IPS-11a (cell line): ENCODE measurements around the gene ZNF585A.
"Not testable (repeated sequence)": the region's sequence is repeated elsewhere in the genome, so short reads cannot be mapped to it uniquely, and the experiment has no call there.

ENCODE experiments used
- H3K4me3 ChIP-seq: one replicate; pipeline ENCODE4 v1.5.1; 2013; ENCODE audit warnings: low read depth, low read length, control low read depth

The ZNF585A gene

DNA sequence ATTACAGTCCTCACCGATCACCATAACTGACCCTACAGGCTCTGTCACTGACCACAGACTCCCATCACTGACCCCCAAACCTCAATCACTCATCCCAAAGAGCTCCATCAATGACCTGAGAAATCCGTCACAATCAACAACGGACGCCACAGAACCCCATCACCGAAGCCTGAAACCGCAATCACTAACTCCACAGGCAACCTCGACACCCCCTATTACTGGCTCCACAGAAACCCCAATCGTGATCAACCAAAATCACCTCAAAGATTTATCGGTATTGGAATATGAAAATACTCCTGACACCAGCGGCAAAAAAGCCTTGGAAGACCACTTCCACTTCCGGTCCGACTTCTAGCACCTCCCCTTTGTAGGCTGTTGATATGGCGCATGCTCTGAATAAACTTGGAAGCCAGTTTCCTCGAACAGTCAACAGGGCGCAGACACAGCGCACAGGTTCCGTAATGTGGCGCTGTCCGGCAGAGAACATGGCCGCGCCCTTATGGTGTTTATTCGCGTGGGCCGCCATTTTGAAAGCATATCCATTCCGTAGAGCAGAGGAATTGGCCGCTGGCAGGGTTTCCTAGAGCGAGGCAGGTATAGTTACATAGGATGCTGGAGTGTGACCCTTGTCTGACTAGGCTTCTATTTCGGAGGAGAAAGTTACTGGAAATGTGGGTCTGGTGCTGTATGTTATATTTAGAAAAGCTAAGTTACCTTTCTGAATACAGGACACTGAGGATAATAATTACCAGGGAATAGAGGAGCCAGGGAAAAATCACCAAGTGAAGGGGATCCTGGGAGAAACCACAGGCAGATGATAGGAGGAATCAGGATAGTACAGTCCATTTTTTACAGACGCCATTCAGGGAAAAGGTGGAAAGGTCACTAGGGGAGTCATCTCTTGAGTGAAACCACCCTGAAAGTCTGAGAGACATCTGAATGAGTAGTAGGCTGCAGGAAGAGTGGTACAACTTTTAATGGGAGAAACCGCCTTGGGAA, at the start of gene ZNF585A:
Gene ZNF585A (minus strand): TSS at position 328 of the 999 bp plus-strand sequence. CDS start 2,785 bp downstream, outside the sequence.
- H3K4me3 ChIP-seq = peak within 1 kb of the TSS; percentile 86

DNA sequence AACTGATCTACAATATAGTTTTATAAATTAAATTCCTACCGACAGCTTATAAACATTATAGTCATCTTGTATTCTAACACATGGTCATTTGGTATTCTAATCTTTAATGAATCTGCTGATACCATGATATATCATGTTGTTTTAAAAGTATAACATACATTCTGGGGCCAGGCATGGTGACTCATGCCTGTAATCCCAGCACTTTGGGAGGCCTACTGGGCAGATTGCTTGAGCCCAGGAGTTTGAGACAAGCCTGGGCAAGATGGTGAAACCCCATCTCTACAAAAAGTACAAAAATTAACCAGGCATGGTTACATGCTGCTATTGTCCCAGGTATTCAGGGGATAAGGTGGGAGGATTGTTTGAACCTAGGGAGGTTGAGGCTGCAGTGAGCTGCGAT, 48.6 kb upstream of the ZNF585A start:
- H3K4me3 ChIP-seq = no peak overlapping the region

DNA sequence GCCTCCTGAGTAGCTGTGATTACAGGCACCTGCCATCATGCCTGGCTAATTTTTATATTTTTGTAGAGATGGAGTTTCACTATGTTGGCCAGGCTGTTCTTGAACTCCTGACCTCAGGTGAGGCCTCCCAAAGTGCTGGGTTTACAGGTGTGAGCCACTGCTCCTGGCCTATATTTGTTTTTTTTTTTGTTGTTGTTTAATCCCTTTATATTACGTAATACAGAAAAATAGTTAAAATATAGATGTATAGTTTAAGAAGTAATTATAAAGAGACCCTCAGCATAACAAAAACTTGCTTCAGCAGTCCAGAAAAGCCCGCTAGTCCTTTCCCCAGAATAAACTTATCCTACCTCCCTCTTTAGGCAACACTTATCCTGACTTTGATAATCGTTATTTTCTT, 47.9 kb upstream of the ZNF585A start:
- no peak overlapping the region for H3K4me3 ChIP-seq

DNA sequence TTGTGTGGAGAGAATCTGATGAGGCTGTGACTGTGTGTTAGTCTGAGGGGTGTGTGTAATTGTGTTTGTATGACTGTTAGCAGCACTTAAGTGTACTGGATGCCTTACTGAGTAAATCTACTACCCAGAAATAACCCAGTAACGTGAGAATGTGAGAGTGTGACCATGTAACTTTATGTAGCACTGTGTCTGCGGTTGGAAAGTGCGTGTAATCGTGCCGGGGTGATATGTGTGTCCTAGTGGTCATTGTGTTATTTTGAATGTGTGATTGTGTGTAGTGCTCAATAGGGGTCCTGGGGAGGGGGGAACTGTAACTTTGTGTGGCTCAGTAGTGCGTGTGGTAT, 46.1 kb upstream of the ZNF585A start:
- H3K4me3 ChIP-seq = peak overlapping the region; percentile 78

DNA sequence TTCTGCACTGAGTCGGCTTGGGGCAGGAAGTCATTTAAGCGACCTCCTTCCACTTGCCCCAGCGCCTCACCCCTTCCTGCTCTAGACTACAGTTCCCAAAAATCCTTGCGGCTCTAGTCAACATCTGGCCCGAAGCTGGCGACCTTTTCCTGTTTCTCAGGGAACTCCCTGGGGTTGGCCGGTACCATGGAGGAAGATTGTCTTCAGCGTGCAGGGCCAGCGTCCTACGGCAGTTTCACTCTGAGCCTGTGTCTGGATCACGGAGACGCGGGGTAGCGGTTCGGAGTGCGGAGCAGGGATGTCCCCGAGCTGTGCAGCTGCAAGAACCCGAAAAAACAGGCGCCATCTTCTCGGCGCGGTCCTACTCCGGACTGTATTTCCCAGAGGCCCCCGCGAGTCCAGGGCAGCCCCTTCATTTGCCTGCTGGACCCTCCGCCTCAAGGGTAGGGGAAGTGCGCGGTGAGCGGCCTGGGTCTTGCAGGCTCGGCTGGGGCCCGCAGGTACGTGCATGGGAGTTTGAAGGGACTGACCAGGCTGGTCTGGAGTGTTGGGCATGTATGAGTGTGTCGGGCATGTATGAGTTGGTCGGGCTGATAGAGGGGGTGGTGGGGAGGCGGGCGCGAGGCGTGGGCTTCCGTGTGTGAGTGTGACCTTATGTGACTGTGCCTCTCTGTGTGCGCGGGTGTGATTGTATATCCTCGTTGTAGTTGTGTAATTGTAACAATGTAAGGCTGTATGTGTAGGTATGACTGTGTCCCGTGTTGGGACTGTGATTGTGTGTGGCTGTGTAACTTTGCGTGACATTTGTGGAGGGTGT, 45.5 kb upstream of the ZNF585A start, which contains the start of gene ZNF383:
Gene ZNF383 (plus strand): TSS at position 440 of the 817 bp plus-strand sequence. CDS start 12,240 bp downstream, outside the sequence.
- H3K4me3 ChIP-seq = peak within 1 kb of the TSS; percentile 78

DNA sequence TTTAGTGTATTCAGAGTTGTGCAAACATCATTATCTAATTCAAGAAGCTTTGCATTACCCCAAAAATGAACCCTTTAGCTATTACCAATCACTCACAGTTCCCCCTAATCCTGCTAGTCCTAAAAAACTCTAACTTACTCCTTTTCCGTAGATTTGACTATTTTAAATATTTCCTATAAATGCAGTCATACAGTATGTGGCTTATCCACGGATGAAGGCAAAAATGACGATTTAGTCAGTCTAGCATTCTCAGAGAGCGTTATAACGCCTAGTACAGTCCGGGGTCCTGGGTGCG, 44.9 kb upstream of the ZNF585A start:
- peak overlapping the region; percentile 78 for H3K4me3 ChIP-seq

DNA sequence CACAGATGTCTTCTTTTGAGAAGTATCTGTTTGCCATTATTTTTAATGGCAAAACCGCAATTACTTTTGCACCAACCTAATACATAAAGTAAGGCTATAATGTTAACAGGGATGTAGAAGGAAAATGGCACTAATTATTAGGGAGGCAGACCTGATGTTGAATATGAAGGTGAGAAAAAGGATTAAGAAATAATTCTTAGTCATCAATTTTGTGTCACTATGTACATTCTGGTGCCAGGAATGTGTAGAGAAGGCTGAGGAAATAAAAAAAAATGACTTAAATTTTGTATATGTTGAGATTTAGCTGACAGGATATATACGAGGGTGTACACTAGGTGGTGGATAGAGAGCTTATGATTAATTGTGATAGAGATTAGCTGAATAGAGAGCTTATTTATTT, 25.3 kb upstream of the ZNF585A start:
- H3K4me3 ChIP-seq = no peak overlapping the region

DNA sequence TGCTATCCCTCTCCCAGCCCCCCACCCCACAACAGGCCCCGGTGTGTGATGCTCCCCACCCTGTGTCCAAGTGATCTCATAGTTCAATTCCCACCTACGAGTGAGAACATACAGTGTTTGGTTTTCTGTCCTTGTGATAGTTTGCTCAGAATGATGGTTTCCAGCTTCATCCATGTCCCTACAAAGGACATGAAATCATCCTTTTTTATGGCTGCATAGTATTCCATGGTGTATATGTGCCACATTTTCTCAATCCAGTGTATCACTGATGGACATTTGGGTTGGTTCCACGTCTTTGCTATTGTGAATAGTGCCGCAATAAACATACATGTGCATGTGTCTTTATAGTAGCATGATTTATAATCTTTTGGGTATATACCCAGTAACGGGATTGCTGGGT, 24.6 kb upstream of the ZNF585A start:
- H3K4me3 ChIP-seq = not testable (repeated sequence)

DNA sequence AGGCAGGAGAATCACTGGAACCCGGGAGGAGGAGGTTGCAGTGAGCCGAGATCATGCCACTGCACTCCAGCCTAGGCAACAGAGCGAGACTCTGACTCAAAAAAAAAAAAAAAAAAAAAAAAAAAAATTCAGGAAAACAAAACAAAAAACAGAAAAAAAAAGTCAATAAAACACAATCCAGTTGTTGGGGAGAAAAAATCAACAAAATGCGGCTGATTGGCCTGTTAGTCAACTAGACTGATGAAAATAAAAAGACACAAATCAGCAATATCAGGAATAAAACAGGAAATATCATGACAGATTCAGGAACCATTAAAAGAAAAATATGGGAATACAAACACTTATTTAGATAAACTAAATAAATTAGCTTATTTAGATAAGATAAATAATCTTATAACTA, 22.8 kb upstream of the ZNF585A start:
- H3K4me3 ChIP-seq = not testable (repeated sequence)

DNA sequence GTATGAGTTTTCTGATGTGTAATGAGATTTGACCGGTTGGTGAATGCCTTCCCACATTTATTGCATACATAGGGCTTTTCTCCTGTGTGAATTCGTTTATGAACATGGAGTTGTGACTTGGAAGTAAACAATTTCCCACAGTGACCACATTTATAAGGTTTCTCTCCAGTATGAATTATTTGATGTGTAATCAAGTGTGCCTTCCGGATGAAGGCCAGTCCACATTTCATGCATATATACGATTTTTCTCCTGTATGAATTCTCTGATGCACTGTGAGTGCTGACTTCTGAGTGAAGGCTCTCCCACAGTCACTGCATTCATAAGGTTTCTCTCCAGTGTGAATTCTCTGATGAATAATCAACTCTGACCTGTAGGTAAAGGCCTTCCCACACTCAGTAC, 13.6 kb upstream of the ZNF585A start:
- H3K4me3 ChIP-seq = not testable (repeated sequence)

DNA sequence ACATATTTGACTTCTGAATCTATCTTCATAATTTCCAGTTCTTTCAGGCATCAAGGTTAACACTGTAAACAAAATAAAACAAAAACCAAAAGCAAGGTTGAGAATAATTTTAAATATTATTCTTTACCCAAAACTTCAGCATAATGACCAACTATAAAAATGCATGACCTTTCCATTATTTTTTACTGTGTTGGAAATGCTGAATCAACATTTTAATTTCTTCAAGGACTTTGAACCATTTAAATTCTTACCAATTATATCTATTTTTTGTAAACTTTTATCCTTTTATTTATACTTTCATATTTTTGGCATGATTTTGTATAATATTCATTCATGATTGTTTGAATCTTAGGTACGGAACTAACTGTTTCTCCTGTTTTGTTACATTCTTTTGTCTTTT, 6.9 kb downstream of the ZNF585A start:
- H3K4me3 ChIP-seq = no peak overlapping the region

DNA sequence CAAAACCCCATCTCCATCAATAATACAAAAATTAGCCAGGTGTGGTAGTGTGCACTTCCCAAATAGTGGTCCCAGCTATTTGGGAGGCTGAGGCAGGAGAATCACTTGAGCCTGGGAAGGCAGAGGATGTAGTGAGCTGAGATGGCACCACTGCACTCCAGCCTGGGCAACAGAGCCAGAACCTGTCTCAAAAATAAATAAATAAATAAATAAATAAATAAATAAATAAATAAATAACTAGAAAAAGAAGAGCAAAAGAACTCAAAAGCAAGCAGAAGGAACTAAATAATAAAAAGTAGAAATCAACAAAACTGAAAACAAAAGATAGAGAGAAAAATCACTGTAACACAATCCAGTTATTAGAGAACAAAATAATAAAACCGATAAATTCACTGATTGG, 12.3 kb downstream of the ZNF585A start:
- H3K4me3 ChIP-seq = no peak overlapping the region

DNA sequence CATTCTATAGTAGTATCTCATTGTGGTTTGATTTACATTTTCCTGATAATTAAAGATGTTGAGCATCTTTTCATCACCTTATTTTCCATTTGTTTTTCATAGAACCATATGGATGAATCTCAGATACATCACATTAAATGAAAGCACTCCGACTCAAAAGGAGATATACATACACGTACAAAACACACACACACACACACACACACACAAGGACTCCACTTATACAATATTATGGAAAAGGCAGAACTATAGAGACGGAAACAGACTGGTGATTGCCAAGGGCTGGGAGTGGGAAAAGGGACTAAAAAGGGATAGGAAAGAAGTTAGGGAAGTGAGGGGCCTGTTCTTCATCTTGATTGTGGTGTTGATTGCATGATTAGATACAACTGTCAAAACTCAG, 24.3 kb downstream of the ZNF585A start:
- no peak overlapping the region for H3K4me3 ChIP-seq

DNA sequence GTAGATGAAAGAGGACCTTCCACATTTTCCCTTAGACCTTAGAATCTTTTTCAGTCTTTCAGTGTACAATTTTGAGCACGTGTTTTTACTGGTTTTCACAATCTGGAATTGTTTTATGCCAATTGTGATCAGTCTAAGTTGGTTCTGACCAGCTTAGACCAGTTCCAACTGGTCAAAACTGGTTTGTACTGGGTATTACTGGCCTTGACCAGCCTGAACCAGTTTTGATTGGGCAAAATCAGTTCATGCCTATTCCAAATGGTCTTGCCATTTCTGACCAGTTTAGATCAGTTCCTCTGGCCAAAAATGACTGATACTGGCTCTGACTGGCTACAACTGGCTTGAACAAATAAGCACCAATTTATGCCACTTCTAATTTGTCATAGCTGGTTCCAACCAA, 36.4 kb downstream of the ZNF585A start:
- no peak overlapping the region for H3K4me3 ChIP-seq

DNA sequence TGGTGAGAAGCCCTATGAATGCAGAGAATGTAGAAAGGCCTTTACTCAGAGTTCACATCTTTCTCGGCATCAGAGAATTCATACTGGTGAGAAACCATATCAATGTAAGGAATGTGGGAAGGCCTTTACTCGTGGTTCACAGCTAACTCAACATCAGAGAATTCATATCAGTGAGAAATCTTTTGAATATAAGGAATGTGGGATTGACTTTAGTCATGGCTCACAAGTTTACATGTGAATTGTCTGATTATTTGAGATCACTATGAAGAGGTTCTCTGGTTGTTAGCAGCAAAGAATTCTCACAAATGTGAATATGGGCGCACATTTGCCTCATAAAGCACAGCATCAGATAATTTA, 43.7 kb downstream of the ZNF585A start:
- no peak overlapping the region for H3K4me3 ChIP-seq

DNA sequence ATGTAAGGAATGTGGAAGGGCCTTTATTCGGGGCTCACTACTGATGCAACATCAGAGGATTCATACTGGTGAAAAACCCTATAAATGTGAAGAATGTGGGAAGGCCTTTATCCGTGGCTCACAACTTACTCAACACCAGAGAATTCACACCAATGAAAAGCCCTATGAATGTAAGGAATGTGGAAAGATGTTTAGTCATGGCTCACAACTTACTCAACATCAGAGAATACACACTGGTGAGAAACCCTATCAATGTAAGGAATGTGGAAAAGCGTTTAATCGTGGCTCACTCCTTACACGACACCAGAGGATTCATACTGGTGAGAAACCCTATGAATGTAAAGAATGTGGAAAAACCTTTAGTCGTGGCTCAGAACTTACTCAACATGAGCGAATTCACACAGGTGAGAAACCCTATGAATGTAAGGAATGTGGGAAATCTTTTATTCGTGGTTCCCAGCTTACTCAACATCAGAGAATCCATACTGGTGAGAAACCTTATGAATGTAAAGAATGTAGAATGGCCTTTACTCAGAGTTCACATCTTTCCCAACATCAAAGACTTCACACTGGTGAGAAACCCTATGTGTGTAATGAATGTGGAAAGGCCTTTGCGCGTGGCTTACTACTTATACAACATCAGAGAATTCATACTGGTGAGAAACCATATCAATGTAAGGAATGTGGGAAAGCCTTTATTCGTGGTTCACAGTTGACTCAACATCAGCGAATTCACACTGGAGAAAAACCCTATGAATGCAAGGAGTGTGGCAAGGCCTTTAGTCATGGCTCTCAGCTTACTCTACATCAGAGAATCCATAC, 44.3 kb downstream of the ZNF585A start:
- no peak overlapping the region for H3K4me3 ChIP-seq

DNA sequence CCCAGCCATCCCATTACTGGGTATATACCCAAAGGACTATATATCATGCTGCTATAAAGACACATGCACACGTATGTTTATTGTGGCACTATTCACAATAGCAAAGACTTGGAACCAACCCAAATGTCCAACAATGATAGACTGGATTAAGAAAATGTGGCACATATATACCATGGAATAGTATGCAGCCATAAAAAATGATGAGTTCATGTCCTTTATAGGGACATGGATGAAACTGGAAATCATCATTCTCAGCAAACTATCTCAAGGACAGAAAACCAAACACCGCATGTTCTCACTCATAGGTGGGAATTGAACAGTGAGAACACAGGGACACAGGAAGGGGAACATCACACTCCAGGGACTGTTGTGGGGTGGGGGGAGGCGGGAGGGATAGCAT, 50.4 kb downstream of the ZNF585A start:
- H3K4me3 ChIP-seq = not testable (repeated sequence)

DNA sequence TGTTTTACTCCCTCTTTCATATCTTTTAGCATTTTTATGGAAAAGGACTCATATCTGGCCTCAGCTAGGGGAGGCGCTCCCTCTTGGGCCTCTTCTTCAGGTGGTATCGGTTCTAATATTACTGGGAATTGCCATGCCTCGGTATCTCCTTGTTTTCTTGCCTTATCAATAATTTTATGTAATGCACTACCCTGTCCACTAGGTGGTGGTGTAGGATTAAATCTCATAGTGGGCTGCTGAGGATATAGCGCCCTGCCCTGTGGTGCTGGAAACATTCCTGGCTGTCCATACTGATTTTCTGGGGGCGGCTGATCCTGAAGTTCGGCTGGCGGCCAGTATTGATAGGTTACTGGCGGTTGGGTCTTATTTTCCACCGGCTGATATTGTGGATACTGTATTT, 58.5 kb downstream of the ZNF585A start:
- H3K4me3 ChIP-seq = no peak overlapping the region

DNA sequence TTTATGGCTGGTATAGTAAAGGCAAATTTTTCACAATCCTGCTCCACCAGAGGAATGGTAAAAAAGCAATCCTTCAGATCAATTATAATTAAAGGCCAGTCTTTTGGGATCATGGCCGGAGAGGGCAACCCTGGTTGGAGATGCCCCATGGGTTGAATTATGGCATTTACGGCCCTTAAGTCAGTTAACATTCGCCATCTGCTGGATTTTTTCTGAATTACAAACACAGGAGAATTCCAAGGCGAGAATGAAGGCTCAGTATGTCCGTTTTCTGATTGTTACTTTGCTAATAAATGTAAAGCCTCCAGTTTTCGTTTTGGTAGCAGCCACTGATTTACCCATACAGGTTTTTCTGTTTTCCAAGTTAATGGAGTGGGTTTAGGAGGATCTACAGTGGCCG, 60.7 kb downstream of the ZNF585A start:
- not testable (repeated sequence) for H3K4me3 ChIP-seq

DNA sequence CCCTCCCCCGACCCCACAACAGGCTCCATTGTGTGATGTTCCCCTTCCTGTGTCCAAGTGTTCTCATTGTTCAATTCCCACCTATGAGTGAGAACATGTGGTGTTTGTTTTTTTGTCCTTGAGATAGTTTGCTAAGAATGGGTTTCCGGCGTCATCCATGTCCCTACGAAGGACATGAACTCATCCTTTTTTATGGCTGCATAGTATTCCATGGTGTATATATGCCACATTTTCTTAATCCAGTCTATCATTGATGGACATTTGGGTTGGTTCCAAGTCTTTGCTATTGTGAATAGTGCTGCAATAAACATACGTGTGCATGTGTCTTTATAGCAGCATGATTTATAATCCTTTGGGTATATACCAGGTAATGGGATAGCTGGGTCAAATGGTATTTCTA, 68.4 kb downstream of the ZNF585A start:
- not testable (repeated sequence) for H3K4me3 ChIP-seq

DNA sequence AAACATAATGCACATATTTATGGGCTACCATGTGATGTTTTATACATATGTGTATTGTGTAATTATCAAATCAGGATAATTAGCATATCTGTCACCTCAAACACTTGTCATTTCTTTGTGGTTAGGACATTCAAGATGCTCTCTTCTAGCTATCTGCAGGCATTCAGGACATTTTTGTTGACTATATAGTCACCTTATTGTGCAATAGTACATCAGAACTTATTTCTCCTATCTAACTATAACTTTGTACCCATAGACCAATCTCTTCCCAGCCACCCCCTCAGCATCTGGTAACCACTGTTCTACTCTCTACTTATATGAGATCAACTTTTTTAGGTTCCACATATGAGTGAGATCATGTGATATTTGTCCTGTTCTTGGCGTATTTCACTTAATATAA, 73.9 kb downstream of the ZNF585A start:
- no peak overlapping the region for H3K4me3 ChIP-seq
